Activated naive CD8-positive, alpha-beta T cell treated with anti-CD3 and anti-CD28 coated beads, Interleukin-2, amount 50 U/mL, for 24 hours (primary cell): ENCODE results near the gene MMS22L.

Experiments
- ATAC-seq: fragments of 150-1000 bp; cut with Tn5 transposase; one replicate; pipeline ENCODE4 v1.10.0; 2021
- DNase-seq: peaks from one replicate; pipeline ENCODE4 v3.0.0; 2021
- H3K27ac Mint-ChIP-seq: one replicate; pipeline ENCODE4 v1.8.0; 2021; ENCODE audit warnings: mild to moderate bottlenecking, mixed read lengths
- H3K27me3 Mint-ChIP-seq: one replicate; pipeline ENCODE4 v1.8.0; 2021; ENCODE audit warnings: mixed read lengths
- H3K36me3 Mint-ChIP-seq: one replicate; pipeline ENCODE4 v1.8.0; 2021; ENCODE audit warnings: low read depth, mixed read lengths
- H3K4me1 Mint-ChIP-seq: one replicate; pipeline ENCODE4 v1.8.0; 2021; ENCODE audit warnings: mixed read lengths
- H3K4me3 Mint-ChIP-seq: one replicate; pipeline ENCODE4 v1.8.0; 2021; ENCODE audit warnings: mild to moderate bottlenecking, moderate library complexity, mixed read lengths
- H3K9me3 Mint-ChIP-seq: one replicate; pipeline ENCODE4 v1.8.0; 2021; ENCODE audit warnings: mixed read lengths

Gene MMS22L

GRCh38 chr6:97282238-97282725, 734 bp downstream of the MMS22L start:
- Mint-ChIP-seq H3K9me3 (no peaks in the 10 kb centered on the region), H3K27ac (peak overlapping the region; percentile 85), H3K36me3 (peaks cover 29% of the 10 kb centered on the region), H3K27me3 (no peaks in the 10 kb centered on the region), H3K4me1 (peaks cover 23% of the 10 kb centered on the region), H3K4me3 (peak overlapping the region; percentile 92)
- DNase-seq (no peak), ATAC-seq (no peak)

GRCh38 chr6:97280766-97281165, 2.2 kb downstream of the MMS22L start:
- no peak overlapping the region for H3K27ac Mint-ChIP-seq
- no peak for ATAC-seq
- no peak for DNase-seq
- H3K27me3 Mint-ChIP-seq, result no peaks in the 10 kb centered on the region
- no peaks in the 10 kb centered on the region for H3K9me3 Mint-ChIP-seq
- H3K4me3 Mint-ChIP-seq, result peak overlapping the region; percentile 92
- peaks cover 23% of the 10 kb centered on the region for H3K4me1 Mint-ChIP-seq
- peaks cover 38% of the 10 kb centered on the region for H3K36me3 Mint-ChIP-seq

GRCh38 chr6:97275804-97276203, 7.2 kb downstream of the MMS22L start:
- peaks cover 53% of the 10 kb centered on the region for H3K36me3 Mint-ChIP-seq
- H3K4me3 Mint-ChIP-seq, result no peak overlapping the region

GRCh38 chr6:97269821-97270220, 13.2 kb downstream of the MMS22L start:
- Mint-ChIP-seq H3K36me3 (peaks cover 61% of the 10 kb centered on the region), H3K27ac (no peak overlapping the region)
- no peak for DNase-seq

More at GRCh38 chr6:97275804-97276203, 7.2 kb downstream of the MMS22L start:
- Mint-ChIP-seq H3K9me3 (no peaks in the 10 kb centered on the region), H3K27ac (no peak overlapping the region), H3K4me1 (peaks cover 5% of the 10 kb centered on the region), H3K27me3 (no peaks in the 10 kb centered on the region)
- DNase-seq, result no peak
- no peak for ATAC-seq

GRCh38 chr6:97262676-97263075, 20.3 kb downstream of the MMS22L start:
- DNase-seq (no peak), ATAC-seq (no peak)
- peaks cover 76% of the 10 kb centered on the region for H3K36me3 Mint-ChIP-seq
- H3K4me1 Mint-ChIP-seq, result no peaks in the 10 kb centered on the region
- no peaks in the 10 kb centered on the region for H3K9me3 Mint-ChIP-seq
- no peaks in the 10 kb centered on the region for H3K27me3 Mint-ChIP-seq
- H3K27ac Mint-ChIP-seq, result no peak overlapping the region
- H3K4me3 Mint-ChIP-seq, result no peak overlapping the region

More at GRCh38 chr6:97269821-97270220, 13.2 kb downstream of the MMS22L start:
- Mint-ChIP-seq H3K4me3 (no peak overlapping the region), H3K4me1 (no peaks in the 10 kb centered on the region), H3K9me3 (no peaks in the 10 kb centered on the region), H3K27me3 (no peaks in the 10 kb centered on the region)
- ATAC-seq, result no peak

GRCh38 chr6:97246842-97247241, 36.2 kb downstream of the MMS22L start:
- no peaks in the 10 kb centered on the region for H3K4me1 Mint-ChIP-seq
- H3K4me3 Mint-ChIP-seq, result no peak overlapping the region
- H3K27ac Mint-ChIP-seq, result no peak overlapping the region
- DNase-seq (no peak), ATAC-seq (no peak)
- peaks cover 12% of the 10 kb centered on the region for H3K9me3 Mint-ChIP-seq
- H3K36me3 Mint-ChIP-seq, result peaks cover 36% of the 10 kb centered on the region
- no peaks in the 10 kb centered on the region for H3K27me3 Mint-ChIP-seq

DNA sequence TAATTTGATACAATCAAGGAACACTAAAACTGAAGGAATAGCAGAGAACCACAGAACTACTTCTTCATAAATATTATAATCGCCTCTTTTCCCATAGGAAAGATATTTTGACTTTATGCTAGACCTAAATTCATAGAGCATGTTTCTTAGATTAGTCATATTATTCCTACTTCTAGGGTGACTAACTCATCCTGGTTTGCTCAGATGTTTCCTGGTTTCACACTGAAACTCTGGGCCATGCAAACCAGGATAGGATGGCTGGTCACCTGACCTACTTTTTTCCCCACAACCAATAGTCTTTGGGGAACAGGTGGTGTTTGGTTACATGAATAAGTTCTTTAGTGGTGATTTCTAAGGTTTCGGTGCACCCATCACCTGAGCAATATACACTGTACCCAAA, 42.8 kb downstream of the MMS22L start:
- Mint-ChIP-seq H3K4me3 (no peak overlapping the region), H3K27ac (no peak overlapping the region), H3K36me3 (peaks cover 65% of the 10 kb centered on the region), H3K4me1 (no peaks in the 10 kb centered on the region), H3K27me3 (no peaks in the 10 kb centered on the region), H3K9me3 (peaks cover 12% of the 10 kb centered on the region)
- DNase-seq (no peak), ATAC-seq (no peak)

DNA sequence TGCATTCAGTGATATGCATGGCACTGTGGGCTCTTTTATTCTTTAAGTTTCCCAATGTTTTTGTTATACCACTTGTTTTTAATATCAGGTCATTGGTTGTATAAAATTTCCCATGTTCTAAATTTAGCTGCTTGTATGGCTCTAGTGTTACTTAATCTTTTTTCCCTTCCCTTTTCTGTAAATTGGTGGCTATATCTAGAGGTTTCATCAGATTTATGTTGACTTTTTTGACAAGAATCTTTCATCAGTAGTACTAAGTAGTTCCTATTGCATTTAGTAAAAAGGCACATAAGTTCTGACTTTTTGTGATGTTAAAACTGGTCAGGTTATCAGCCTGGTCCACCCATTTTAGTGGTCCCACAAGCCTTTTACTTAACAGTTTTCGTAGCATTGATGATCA, 51.1 kb downstream of the MMS22L start:
- Mint-ChIP-seq H3K4me3 (no peak overlapping the region), H3K36me3 (peaks cover 45% of the 10 kb centered on the region), H3K27me3 (no peaks in the 10 kb centered on the region), H3K27ac (no peak overlapping the region), H3K9me3 (no peaks in the 10 kb centered on the region), H3K4me1 (no peaks in the 10 kb centered on the region)
- DNase-seq (no peak), ATAC-seq (no peak)

DNA sequence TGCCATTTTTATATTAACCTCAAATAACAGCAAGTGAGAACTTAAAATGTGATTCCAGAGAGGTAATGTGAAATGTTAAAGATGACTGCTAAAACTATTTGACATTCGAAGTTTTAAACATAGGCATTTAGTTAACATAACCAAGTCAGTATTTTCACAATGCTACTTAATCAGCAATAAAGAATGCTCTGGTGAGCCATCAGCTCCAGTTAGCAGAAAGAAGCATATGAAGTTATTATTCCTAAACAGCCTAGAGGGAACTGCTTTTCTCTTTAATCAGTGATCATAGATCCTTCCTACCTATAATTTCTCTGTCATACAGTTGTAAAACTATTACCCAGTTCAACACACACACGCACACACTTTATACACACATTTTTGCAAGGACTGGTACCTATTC, 60.1 kb downstream of the MMS22L start:
- H3K27ac Mint-ChIP-seq, result no peak overlapping the region
- H3K4me1 Mint-ChIP-seq, result no peaks in the 10 kb centered on the region
- H3K4me3 Mint-ChIP-seq, result no peak overlapping the region
- DNase-seq (no peak), ATAC-seq (no peak)
- peaks cover 20% of the 10 kb centered on the region for H3K36me3 Mint-ChIP-seq
- H3K27me3 Mint-ChIP-seq, result no peaks in the 10 kb centered on the region
- no peaks in the 10 kb centered on the region for H3K9me3 Mint-ChIP-seq

GRCh38 chr6:97218912-97219311, 64.1 kb downstream of the MMS22L start:
- Mint-ChIP-seq H3K4me3 (no peak overlapping the region), H3K9me3 (no peaks in the 10 kb centered on the region), H3K27ac (no peak overlapping the region), H3K36me3 (peaks cover 15% of the 10 kb centered on the region), H3K27me3 (no peaks in the 10 kb centered on the region), H3K4me1 (no peaks in the 10 kb centered on the region)
- DNase-seq, result no peak
- no peak for ATAC-seq

DNA sequence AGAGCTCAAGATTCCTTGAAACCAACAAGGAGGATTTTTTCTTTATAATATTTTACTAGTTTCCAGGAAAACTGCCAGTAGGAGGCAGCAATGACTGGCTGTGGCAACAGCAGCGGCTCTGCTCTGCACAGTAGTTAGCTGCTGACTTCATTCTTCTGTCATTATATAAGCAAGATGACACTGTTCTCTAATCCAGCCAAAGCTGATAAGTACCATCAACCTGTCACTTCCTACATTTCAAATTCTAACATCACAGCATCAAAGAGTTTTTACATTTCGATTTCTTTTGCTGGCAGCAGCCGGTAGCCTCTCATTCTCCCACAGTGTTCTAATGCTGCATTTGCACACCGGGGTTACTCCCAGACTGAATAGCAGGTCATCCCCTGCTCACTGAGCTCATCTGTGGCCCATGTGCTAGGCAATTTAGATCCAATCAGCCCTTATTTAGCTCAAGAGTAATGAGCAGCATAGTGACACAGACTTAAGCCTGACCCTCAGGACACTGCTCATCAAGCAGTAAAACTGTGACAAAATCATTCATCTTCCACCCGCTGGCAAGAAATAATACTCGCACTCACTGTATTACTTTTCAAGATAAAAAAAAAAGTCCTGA, 67.8 kb downstream of the MMS22L start:
- Mint-ChIP-seq H3K4me1 (no peaks in the 10 kb centered on the region), H3K4me3 (no peak overlapping the region), H3K27ac (no peak overlapping the region), H3K9me3 (no peaks in the 10 kb centered on the region), H3K36me3 (peaks cover 23% of the 10 kb centered on the region), H3K27me3 (no peaks in the 10 kb centered on the region)
- DNase-seq, result no peak
- no peak for ATAC-seq

GRCh38 chr6:97214671-97215070, 68.3 kb downstream of the MMS22L start:
- H3K27me3 Mint-ChIP-seq, result no peaks in the 10 kb centered on the region
- no peaks in the 10 kb centered on the region for H3K9me3 Mint-ChIP-seq
- DNase-seq, result no peak
- no peak for ATAC-seq
- no peaks in the 10 kb centered on the region for H3K4me1 Mint-ChIP-seq
- H3K27ac Mint-ChIP-seq, result no peak overlapping the region
- peaks cover 21% of the 10 kb centered on the region for H3K36me3 Mint-ChIP-seq
- H3K4me3 Mint-ChIP-seq, result no peak overlapping the region

DNA sequence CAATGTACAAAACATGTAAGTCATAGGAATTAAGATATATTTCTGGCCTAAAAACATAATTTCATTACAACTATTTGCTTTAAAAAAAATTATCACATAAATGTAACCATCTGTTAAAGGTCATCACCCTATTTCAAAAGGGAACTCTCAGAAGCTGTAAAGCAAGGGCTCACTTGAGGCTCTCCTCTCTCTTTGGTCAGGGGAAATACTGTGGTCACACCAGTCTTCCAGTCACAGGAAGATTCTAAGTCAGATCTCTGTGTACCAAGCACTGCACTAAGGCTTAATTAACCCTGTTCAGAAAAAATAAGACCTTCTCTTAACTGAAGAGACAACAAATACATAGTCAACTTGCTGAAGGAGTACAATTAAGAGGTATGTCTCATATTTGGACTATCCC, 75.6 kb downstream of the MMS22L start:
- H3K36me3 Mint-ChIP-seq, result peaks cover 15% of the 10 kb centered on the region
- no peak for ATAC-seq
- no peaks in the 10 kb centered on the region for H3K9me3 Mint-ChIP-seq
- H3K27me3 Mint-ChIP-seq, result no peaks in the 10 kb centered on the region
- H3K4me3 Mint-ChIP-seq, result no peak overlapping the region
- no peak overlapping the region for H3K27ac Mint-ChIP-seq
- no peak for DNase-seq
- H3K4me1 Mint-ChIP-seq, result no peaks in the 10 kb centered on the region

DNA sequence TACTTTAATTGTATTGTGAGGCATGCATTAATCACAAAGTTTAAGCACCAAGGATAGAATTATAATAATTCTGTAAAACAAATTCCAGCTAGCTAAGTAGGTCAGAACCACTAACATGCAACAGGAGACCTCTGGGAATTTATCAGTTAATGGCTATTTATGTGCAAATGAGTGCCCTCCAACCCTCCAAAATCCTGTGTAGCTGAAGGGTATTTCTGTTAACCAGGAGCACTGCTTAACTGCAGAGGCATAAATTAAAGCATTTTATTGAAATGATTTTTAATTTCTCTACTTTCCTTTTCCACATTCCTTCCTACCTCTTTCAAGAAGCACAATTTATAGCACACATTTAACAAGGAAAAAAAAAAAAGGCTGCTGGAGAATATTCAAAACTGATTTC, 77.0 kb downstream of the MMS22L start:
- Mint-ChIP-seq H3K9me3 (no peaks in the 10 kb centered on the region), H3K27me3 (no peaks in the 10 kb centered on the region), H3K4me3 (no peak overlapping the region), H3K27ac (no peak overlapping the region), H3K36me3 (peaks cover 14% of the 10 kb centered on the region), H3K4me1 (no peaks in the 10 kb centered on the region)
- DNase-seq (no peak), ATAC-seq (no peak)

- H3K9me3 Mint-ChIP-seq, result no peaks in the 10 kb centered on the region
- peaks cover 15% of the 10 kb centered on the region for H3K36me3 Mint-ChIP-seq
- H3K4me3 Mint-ChIP-seq, result no peak overlapping the region
- no peaks in the 10 kb centered on the region for H3K27me3 Mint-ChIP-seq
- no peaks in the 10 kb centered on the region for H3K4me1 Mint-ChIP-seq
- ATAC-seq (no peak), DNase-seq (no peak)
- H3K27ac Mint-ChIP-seq, result no peak overlapping the region
These were observed 79.7 kb downstream of the MMS22L start for GRCh38 chr6:97203343-97203742.

DNA sequence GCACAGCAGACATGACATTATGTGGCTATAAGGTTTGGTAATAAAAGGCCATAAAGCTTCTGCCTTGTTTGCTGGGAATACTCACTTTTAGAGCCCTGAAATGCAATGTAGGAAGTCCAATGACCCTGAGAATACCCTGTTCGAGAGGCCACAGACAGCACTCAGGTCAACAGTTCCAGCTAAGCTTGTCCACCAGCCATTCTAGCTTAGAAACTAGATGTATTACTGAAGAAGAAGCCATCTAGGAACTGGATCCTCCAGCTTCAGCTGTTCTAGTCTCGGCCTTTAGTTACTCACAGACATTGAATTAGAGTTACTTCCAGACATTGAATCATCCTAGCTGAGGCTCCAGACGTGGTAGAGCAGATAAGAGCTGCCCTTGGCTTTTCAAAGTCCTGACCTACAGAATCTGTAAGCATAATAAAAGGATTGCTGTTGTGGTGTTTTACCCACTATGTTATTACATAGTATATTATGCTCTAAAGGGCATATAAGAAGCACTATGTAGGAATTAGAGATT, 84.9 kb downstream of the MMS22L start:
- no peaks in the 10 kb centered on the region for H3K4me1 Mint-ChIP-seq
- H3K27me3 Mint-ChIP-seq, result no peaks in the 10 kb centered on the region
- DNase-seq, result no peak
- H3K27ac Mint-ChIP-seq, result no peak overlapping the region
- ATAC-seq, result no peak
- H3K9me3 Mint-ChIP-seq, result no peaks in the 10 kb centered on the region
- peaks cover 12% of the 10 kb centered on the region for H3K36me3 Mint-ChIP-seq
- H3K4me3 Mint-ChIP-seq, result no peak overlapping the region
